ENCODE results near the gene SESN3. TPM values are rescaled to one million over a fixed set of nuclear protein-coding genes. Genes with fewer than 3 reads are reported as not detected.
"Not testable (repeated sequence)": the region's sequence is repeated elsewhere in the genome, so short reads cannot be mapped to it uniquely, and the experiment has no call there.

Gene SESN3
- total RNA-seq, 1 experiment from 2014 or later: 36.8 TPM

GRCh38 chr11:95276139-95276538 lies 45.1 kb upstream of the SESN3 start:
- TF ChIP-seq, protein P1, sequence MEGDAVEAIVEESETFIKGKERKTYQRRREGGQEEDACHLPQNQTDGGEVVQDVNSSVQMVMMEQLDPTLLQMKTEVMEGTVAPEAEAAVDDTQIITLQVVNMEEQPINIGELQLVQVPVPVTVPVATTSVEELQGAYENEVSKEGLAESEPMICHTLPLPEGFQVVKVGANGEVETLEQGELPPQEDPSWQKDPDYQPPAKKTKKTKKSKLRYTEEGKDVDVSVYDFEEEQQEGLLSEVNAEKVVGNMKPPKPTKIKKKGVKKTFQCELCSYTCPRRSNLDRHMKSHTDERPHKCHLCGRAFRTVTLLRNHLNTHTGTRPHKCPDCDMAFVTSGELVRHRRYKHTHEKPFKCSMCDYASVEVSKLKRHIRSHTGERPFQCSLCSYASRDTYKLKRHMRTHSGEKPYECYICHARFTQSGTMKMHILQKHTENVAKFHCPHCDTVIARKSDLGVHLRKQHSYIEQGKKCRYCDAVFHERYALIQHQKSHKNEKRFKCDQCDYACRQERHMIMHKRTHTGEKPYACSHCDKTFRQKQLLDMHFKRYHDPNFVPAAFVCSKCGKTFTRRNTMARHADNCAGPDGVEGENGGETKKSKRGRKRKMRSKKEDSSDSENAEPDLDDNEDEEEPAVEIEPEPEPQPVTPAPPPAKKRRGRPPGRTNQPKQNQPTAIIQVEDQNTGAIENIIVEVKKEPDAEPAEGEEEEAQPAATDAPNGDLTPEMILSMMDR (conservative IDR thresholded peaks at IDR 0.05): no peak
- Histone ChIP-seq H2BK120ac (ENCODE audit: low read depth, low read length, poor library complexity, severe bottlenecking) (no peak overlapping the region), H4K8ac (replicated peaks; ENCODE audit: insufficient read length, low read depth, low read length) (no peak overlapping the region), H3K23me2 (ENCODE audit: insufficient read length, low read depth, low read length, poor library complexity, severe bottlenecking) (no peaks in the 10 kb centered on the region), H2AFZ (ENCODE audit: low read length) (no peak overlapping the region), H3K9me3 (ENCODE audit: control insufficient read depth, low read depth, low read length) (no peaks in the 10 kb centered on the region), H3K27ac (ENCODE audit: insufficient read length, low read depth, low read length) (no peak overlapping the region), H3K4ac (ENCODE audit: low read depth, low read length) (no peak overlapping the region), H3K18ac (ENCODE audit: insufficient read length, low read depth, low read length) (no peak overlapping the region), H3K79me2 (ENCODE audit: insufficient read depth, low read length) (no peaks in the 10 kb centered on the region), H2AK5ac (ENCODE audit: insufficient read length, low read length) (no peak overlapping the region), H3K4me2 (ENCODE audit: insufficient read depth, insufficient read length, low read length) (no peak overlapping the region), H3K79me1 (ENCODE audit: insufficient read depth, low read depth, low read length, poor library complexity, severe bottlenecking) (no peaks in the 10 kb centered on the region), H2BK12ac (ENCODE audit: insufficient read length, low read depth, low read length) (no peak overlapping the region), H4K20me1 (ENCODE audit: control insufficient read depth, insufficient read depth, insufficient read length) (no peaks in the 10 kb centered on the region), H2BK15ac (ENCODE audit: low read depth, low read length) (no peak overlapping the region), H3T11ph (ENCODE audit: low read length) (no peak overlapping the region), H3K4me1 (ENCODE audit: insufficient read depth, low read length) (peaks cover 5% of the 10 kb centered on the region), H3K27me3 (ENCODE audit: insufficient read depth, low read length) (no peaks in the 10 kb centered on the region), H3K56ac (ENCODE audit: insufficient read length, low read depth, low read length) (no peak overlapping the region), H3K23ac (ENCODE audit: insufficient read length, low read depth, low read length) (no peak overlapping the region), H3K9ac (ENCODE audit: extremely low read depth, insufficient read length, low read length) (no peak overlapping the region), H4K5ac (ENCODE audit: insufficient read length, low read depth, low read length) (no peak overlapping the region), H3K14ac (ENCODE audit: insufficient read depth, low read length) (no peak overlapping the region), H2BK20ac (ENCODE audit: low read depth, low read length, poor library complexity, severe bottlenecking) (no peak overlapping the region), H2BK5ac (ENCODE audit: insufficient read length, low read length) (no peak overlapping the region), H4K91ac (ENCODE audit: insufficient read length, low read depth, low read length) (no peak overlapping the region)
- Mint-ChIP-seq H3K9me3 (peaks cover 0 to 2% of the 10 kb centered on the region in 2 experiments; a peak in 1 of 5 replicates), H3K27me3 (ENCODE audit: low read depth) (no peaks in the 10 kb centered on the region), H3K27ac (no peak overlapping the region; a peak in 1 of 7 replicates), H3K4me1 (peaks cover 24 to 30% of the 10 kb centered on the region in 2 experiments), H3K36me3 (ENCODE audit: insufficient read depth in 1 of 3, low read depth in 3 of 3) (no peaks in the 10 kb centered on the region), H3K4me3 (no peak overlapping the region)
- no peak for DNase-seq
- WGBS (ENCODE audit: extremely low coverage, insufficient read length, low lambda C conversion rate): no CpG with 5 or more reads among the region's 4 CpGs

DNA sequence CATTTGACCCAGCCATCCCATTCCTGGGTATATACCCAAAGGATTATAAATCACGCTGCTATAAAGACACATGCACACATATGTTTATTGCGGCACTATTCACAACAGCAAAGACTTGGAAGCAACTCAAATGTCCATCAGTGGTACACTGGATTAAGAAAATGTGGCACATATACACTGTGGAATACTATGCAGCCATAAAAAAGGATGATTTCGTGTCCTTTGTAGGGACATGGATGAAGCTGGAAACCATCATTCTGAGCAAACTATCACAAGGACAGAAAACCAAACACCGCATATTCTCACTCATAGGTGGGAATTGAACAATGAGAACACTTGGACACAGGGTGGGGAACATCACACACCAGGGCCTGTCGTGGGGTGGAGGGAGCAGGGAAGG lies 42.6 kb upstream of the SESN3 start:
- not testable (repeated sequence) for H3K56ac ChIP-seq (ENCODE audit: insufficient read length, low read depth, low read length)

More for the DNA sequence above, 42.6 kb upstream of the SESN3 start:
- H4K8ac ChIP-seq (replicated peaks; ENCODE audit: insufficient read length, low read depth, low read length); H3K79me1 ChIP-seq (ENCODE audit: insufficient read depth, low read depth, low read length, poor library complexity, severe bottlenecking); H4K5ac ChIP-seq (ENCODE audit: insufficient read length, low read depth, low read length); H3K18ac ChIP-seq (ENCODE audit: insufficient read length, low read depth, low read length); H3K79me2 ChIP-seq (ENCODE audit: insufficient read depth, low read length); H3K23ac ChIP-seq (ENCODE audit: insufficient read length, low read depth, low read length); H3K4me1 ChIP-seq (ENCODE audit: insufficient read depth, low read length); H3K4me3 Mint-ChIP-seq; H3K23me2 ChIP-seq (ENCODE audit: insufficient read length, low read depth, low read length, poor library complexity, severe bottlenecking); H2BK20ac ChIP-seq (ENCODE audit: low read depth, low read length, poor library complexity, severe bottlenecking); H3K27ac Mint-ChIP-seq; H2BK12ac ChIP-seq (ENCODE audit: insufficient read length, low read depth, low read length); H2AFZ ChIP-seq (ENCODE audit: low read length); H4K91ac ChIP-seq (ENCODE audit: insufficient read length, low read depth, low read length); H4K20me1 ChIP-seq (ENCODE audit: control insufficient read depth, insufficient read depth, insufficient read length); H3K14ac ChIP-seq (ENCODE audit: insufficient read depth, low read length); H3T11ph ChIP-seq (ENCODE audit: low read length); H2BK5ac ChIP-seq (ENCODE audit: insufficient read length, low read length); H2BK15ac ChIP-seq (ENCODE audit: low read depth, low read length); H3K9ac ChIP-seq (ENCODE audit: extremely low read depth, insufficient read length, low read length); H2BK120ac ChIP-seq (ENCODE audit: low read depth, low read length, poor library complexity, severe bottlenecking); H3K27ac ChIP-seq (ENCODE audit: insufficient read length, low read depth, low read length); H3K4me1 Mint-ChIP-seq; H3K9me3 ChIP-seq (ENCODE audit: control insufficient read depth, low read depth, low read length); H3K36me3 Mint-ChIP-seq (ENCODE audit: insufficient read depth in 1 of 3, low read depth in 3 of 3); H3K27me3 ChIP-seq (ENCODE audit: insufficient read depth, low read length); H3K4ac ChIP-seq (ENCODE audit: low read depth, low read length); DNase-seq; H3K27me3 Mint-ChIP-seq (ENCODE audit: low read depth); H3K9me3 Mint-ChIP-seq; H3K4me2 ChIP-seq (ENCODE audit: insufficient read depth, insufficient read length, low read length); H2AK5ac ChIP-seq (ENCODE audit: insufficient read length, low read length): not testable (repeated sequence)
- no CpG with 5 or more reads among the region's 5 CpGs for WGBS (ENCODE audit: extremely low coverage, insufficient read length, low lambda C conversion rate)

Measured in H9 (cell line).